Endometrial microvascular endothelial cells (primary cell): ENCODE data around the gene KLK5. TPM values are rescaled to one million over a fixed set of nuclear protein-coding genes. Genes with fewer than 3 reads are reported as not detected.
"Not testable (repeated sequence)": the region's sequence is repeated elsewhere in the genome, so short reads cannot be mapped to it uniquely, and the experiment has no call there.

ENCODE experiments used
- in situ Hi-C: cut with HindIII; loops from 2 replicates; pipeline ENCODE4 v1.10.0; 2017; ENCODE audit warnings: low sequenced_read_pairs, low pct_unique_long_range_greater_than_20kb; ENCODE audit errors: inconsistent ontology term
- total RNA-seq: library from RNA; depleted of rRNA; stranded (reverse); fragments of >200 nt; gene quantifications from one replicate; pipeline ENCODE4 v1.2.3, GENCODE V29; 2015; ENCODE audit errors: inconsistent ontology term

KLK5 gene
- total RNA-seq, 1 donor from 2014 or later: not detected

GRCh38 chr19:50898018-50898417, 54.8 kb downstream of the KLK5 start:
- in situ Hi-C loops: no loop called here

- in situ Hi-C loops: no loop called here
Measured at GRCh38 chr19:50897612-50898011, 55.2 kb downstream of the KLK5 start.

- in situ Hi-C loops: no loop called here
Measured at GRCh38 chr19:50897191-50897607, 55.6 kb downstream of the KLK5 start.

- in situ Hi-C loops: no loop called here
Measured at GRCh38 chr19:50896591-50897190, 56.1 kb downstream of the KLK5 start.

GRCh38 chr19:50896089-50896590, 56.7 kb downstream of the KLK5 start:
- in situ Hi-C loops: not testable (repeated sequence)

GRCh38 chr19:50894478-50895356, 58.1 kb downstream of the KLK5 start:
- in situ Hi-C loops: no loop called here

Other genes with a start within 250 kb of the KLK5 start
- 0.28 TPM for gene SHANK1, start 233.2 kb downstream of the KLK5 start, total RNA-seq
- gene CLEC11A, start 229.7 kb downstream of the KLK5 start, total RNA-seq: 40.0 TPM
- not detected for gene GPR32, start 182.6 kb downstream of the KLK5 start, total RNA-seq
- gene ACP4, start 162.6 kb downstream of the KLK5 start, total RNA-seq: not detected
- not detected for gene KLK1, start 129.3 kb downstream of the KLK5 start, total RNA-seq
- not detected for gene KLK15, start 119.5 kb downstream of the KLK5 start, total RNA-seq
- not detected for gene KLK3, start 98.1 kb downstream of the KLK5 start, total RNA-seq
- not detected for gene KLK2, start 79.6 kb downstream of the KLK5 start, total RNA-seq
- not detected for gene KLK4, start 41.6 kb downstream of the KLK5 start, total RNA-seq
- not detected for gene KLK6, start 16.6 kb upstream of the KLK5 start, total RNA-seq
- not detected for gene KLK7, start 30.9 kb upstream of the KLK5 start, total RNA-seq
- not detected for gene KLK8, start 48.6 kb upstream of the KLK5 start, total RNA-seq
- not detected for gene KLK10, start 66.7 kb upstream of the KLK5 start, total RNA-seq
- gene KLK11, start 73.6 kb upstream of the KLK5 start, total RNA-seq: not detected
- gene KLK12, start 82.0 kb upstream of the KLK5 start, total RNA-seq: not detected
- not detected for gene KLK13, start 112.1 kb upstream of the KLK5 start, total RNA-seq
- gene KLK14, start 129.8 kb upstream of the KLK5 start, total RNA-seq: not detected
- 21.6 TPM for gene CTU1, start 155.4 kb upstream of the KLK5 start, total RNA-seq
- gene SIGLEC9, start 171.9 kb upstream of the KLK5 start, total RNA-seq: not detected
- gene SIGLEC7, start 189.3 kb upstream of the KLK5 start, total RNA-seq: not detected